Loucy (cell line): ENCODE measurements around the gene TTC27.
"Not testable (repeated sequence)": the region's sequence is repeated elsewhere in the genome, so short reads cannot be mapped to it uniquely, and the experiment has no call there.

ENCODE experiments used
- H2AFZ ChIP-seq: fragments of 200-600 bp; sonication (generic); 2 replicates; pipeline ENCODE4 v1.6.0; 2016; ENCODE audit warnings: antibody characterized with exemption, mild to moderate bottlenecking, low read length, moderate library complexity
- H3F3A ChIP-seq: fragments of 200-600 bp; 2 replicates; pipeline ENCODE4 v1.6.0; 2016; ENCODE audit warnings: antibody characterized with exemption, low read depth, mild to moderate bottlenecking
- H3K27me3 ChIP-seq: fragments of 200-600 bp; sonication (generic); 2 replicates; pipeline ENCODE4 v1.6.1; 2014; ENCODE audit warnings: low read length, mild to moderate bottlenecking; ENCODE audit not compliant: insufficient read depth, poor library complexity, severe bottlenecking
- H3K36me3 ChIP-seq: fragments of 200-600 bp; sonication (generic); 2 replicates; pipeline ENCODE4 v1.6.1; 2016; ENCODE audit warnings: low read length; ENCODE audit not compliant: insufficient read depth
- H3K4me1 ChIP-seq: fragments of 200-600 bp; sonication (generic); 2 replicates; pipeline ENCODE4 v1.5.1; 2014; ENCODE audit warnings: low read length, mild to moderate bottlenecking; ENCODE audit not compliant: insufficient read depth, poor library complexity, severe bottlenecking
- H3K4me2 ChIP-seq: fragments of 200-600 bp; sonication (generic); 2 replicates; pipeline ENCODE4 v1.6.0; 2014; ENCODE audit warnings: antibody characterized with exemption, low read length, low read depth, mild to moderate bottlenecking; ENCODE audit not compliant: poor library complexity, severe bottlenecking
- H3K4me3 ChIP-seq: fragments of 200-600 bp; sonication (generic); 2 replicates; pipeline ENCODE4 v1.5.1; 2014; ENCODE audit warnings: low read length, mild to moderate bottlenecking, mixed read lengths; ENCODE audit not compliant: poor library complexity, severe bottlenecking
- H3K79me2 ChIP-seq: fragments of 200-600 bp; sonication (generic); 2 replicates; pipeline ENCODE4 v1.6.1; 2014; ENCODE audit warnings: low read length; ENCODE audit not compliant: insufficient read depth
- H3K9ac ChIP-seq: fragments of 200-600 bp; sonication (generic); 2 replicates; pipeline ENCODE4 v1.6.0; 2014; ENCODE audit warnings: mild to moderate bottlenecking, low read depth, low read length, moderate library complexity; ENCODE audit not compliant: poor library complexity, severe bottlenecking
- H3K9me2 ChIP-seq: fragments of 200-600 bp; sonication (generic); replicated peaks from 2 replicates; pipeline ENCODE4 v1.6.1; 2016; ENCODE audit warnings: low read depth, low read length, mixed read lengths
- H3K9me3 ChIP-seq: fragments of 200-600 bp; sonication (generic); 2 replicates; pipeline ENCODE4 v1.6.1; 2014; ENCODE audit warnings: mild to moderate bottlenecking, antibody characterized with exemption, low read length, low read depth; ENCODE audit not compliant: insufficient read depth
- H4K20me1 ChIP-seq: fragments of 200-600 bp; sonication (generic); 2 replicates; pipeline ENCODE4 v1.6.0; 2014; ENCODE audit warnings: antibody characterized with exemption, low read length, mild to moderate bottlenecking; ENCODE audit not compliant: insufficient read depth, poor library complexity, severe bottlenecking
- CTCF ChIP-seq: fragments of 200-600 bp; sonication (generic); conservative IDR thresholded peaks from 2 replicates; pipeline ENCODE4 v1.5.1; 2014; ENCODE audit warnings: mild to moderate bottlenecking, antibody characterized with exemption, low read length
- EZH2phosphoT487 ChIP-seq: fragments of 200-600 bp; IDR thresholded peaks from 2 replicates; pipeline ENCODE4 v1.6.1; 2018; ENCODE audit warnings: antibody characterized with exemption, mild to moderate bottlenecking, moderate library complexity, borderline replicate concordance

TTC27 gene

GRCh38 chr2:32750880-32751279 is 123.0 kb downstream of the TTC27 start:
- H3K4me1 ChIP-seq = peaks cover 3% of the 10 kb centered on the region
- TF ChIP-seq EZH2phosphoT487 = no peak
- no peak for TF ChIP-seq CTCF
- H3K36me3 ChIP-seq = 0 out of 2 replicates have a peak, but pooled peaks cover 3% of the 10 kb centered on the region
- H2AFZ ChIP-seq = no peak overlapping the region
- H3K4me2 ChIP-seq = no peak overlapping the region
- H3K9ac ChIP-seq = no peak overlapping the region
- no peaks in the 10 kb centered on the region for H3K9me3 ChIP-seq
- no peaks in the 10 kb centered on the region for H4K20me1 ChIP-seq
- no peaks in the 10 kb centered on the region for H3K27me3 ChIP-seq
- no peaks in the 10 kb centered on the region for H3K9me2 ChIP-seq
- no peaks in the 10 kb centered on the region for H3F3A ChIP-seq
- no peak overlapping the region for H3K4me3 ChIP-seq
- H3K79me2 ChIP-seq = no peaks in the 10 kb centered on the region

GRCh38 chr2:32752205-32752604 is 124.4 kb downstream of the TTC27 start:
- H3K4me2 ChIP-seq = no peak overlapping the region

DNA sequence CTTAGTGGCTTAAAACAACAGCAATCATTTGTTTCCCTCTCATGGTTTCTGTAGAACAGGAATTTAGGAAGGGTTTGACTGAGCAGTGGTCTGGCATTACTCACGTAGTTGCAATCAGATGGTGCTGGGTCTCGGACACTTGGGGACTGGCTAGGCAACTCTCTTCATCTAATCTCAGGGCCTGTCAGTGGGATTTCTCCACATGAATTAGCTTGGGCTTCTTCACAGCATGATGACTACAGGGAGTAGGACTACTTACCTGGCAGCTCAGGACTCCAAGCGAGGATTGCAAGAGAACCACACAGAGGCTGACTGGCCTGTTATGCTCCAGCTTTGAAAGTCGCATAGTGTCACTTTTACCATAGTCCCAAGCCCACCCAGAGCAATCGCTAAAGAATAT is 125.1 kb downstream of the TTC27 start:
- 0 out of 2 replicates have a peak, but pooled peaks cover 3% of the 10 kb centered on the region for H3K36me3 ChIP-seq
- TF ChIP-seq CTCF (no peak), EZH2phosphoT487 (no peak)
- H3K4me3 ChIP-seq = no peak overlapping the region
- no peaks in the 10 kb centered on the region for H3F3A ChIP-seq
- H3K79me2 ChIP-seq = no peaks in the 10 kb centered on the region
- no peak overlapping the region for H3K4me2 ChIP-seq
- H3K4me1 ChIP-seq = peaks cover 3% of the 10 kb centered on the region
- no peak overlapping the region for H2AFZ ChIP-seq
- H4K20me1 ChIP-seq = no peaks in the 10 kb centered on the region
- no peaks in the 10 kb centered on the region for H3K9me3 ChIP-seq
- no peaks in the 10 kb centered on the region for H3K9me2 ChIP-seq
- no peaks in the 10 kb centered on the region for H3K27me3 ChIP-seq
- no peak overlapping the region for H3K9ac ChIP-seq

More at GRCh38 chr2:32752205-32752604, 124.4 kb downstream of the TTC27 start:
- H2AFZ ChIP-seq = no peak overlapping the region
- TF ChIP-seq EZH2phosphoT487 (no peak), CTCF (no peak)
- H3K79me2 ChIP-seq = no peaks in the 10 kb centered on the region
- H3K27me3 ChIP-seq = no peaks in the 10 kb centered on the region
- no peaks in the 10 kb centered on the region for H4K20me1 ChIP-seq
- no peak overlapping the region for H3K4me3 ChIP-seq
- H3K9me3 ChIP-seq = no peaks in the 10 kb centered on the region
- no peaks in the 10 kb centered on the region for H3F3A ChIP-seq
- H3K9me2 ChIP-seq = no peaks in the 10 kb centered on the region
- no peak overlapping the region for H3K9ac ChIP-seq
- H3K36me3 ChIP-seq = 0 out of 2 replicates have a peak, but pooled peaks cover 3% of the 10 kb centered on the region
- peaks cover 3% of the 10 kb centered on the region for H3K4me1 ChIP-seq

DNA sequence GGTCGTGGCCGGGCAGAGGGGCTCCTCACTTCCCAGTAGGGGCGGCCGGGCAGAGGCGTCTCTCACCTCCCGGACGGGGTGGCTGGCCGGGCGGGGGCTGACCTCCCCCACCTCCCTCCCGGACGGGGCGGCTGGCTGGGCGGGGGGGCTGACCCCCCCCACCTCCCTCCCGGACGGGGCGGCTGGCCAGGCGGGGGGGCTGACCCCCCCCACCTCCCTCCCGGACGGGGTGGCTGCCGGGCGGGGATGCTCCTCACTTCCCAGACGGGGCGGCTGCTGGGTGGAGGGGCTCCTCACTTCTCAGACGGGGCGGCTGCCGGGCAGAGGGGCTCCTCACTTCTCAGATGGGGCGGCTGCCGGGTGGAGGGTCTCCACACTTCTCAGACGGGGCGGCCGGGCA is 126.8 kb downstream of the TTC27 start:
- not testable (repeated sequence) for H3F3A ChIP-seq, H3K9me3 ChIP-seq, H3K27me3 ChIP-seq, H3K9me2 ChIP-seq, H3K4me3 ChIP-seq, H4K20me1 ChIP-seq, H3K36me3 ChIP-seq, H3K4me2 ChIP-seq, H3K79me2 ChIP-seq, H2AFZ ChIP-seq, H3K4me1 ChIP-seq, H3K9ac ChIP-seq
